H1 (cell line): ENCODE measurements around the gene DBNDD2. TPM values are rescaled to one million over a fixed set of nuclear protein-coding genes. Genes with fewer than 3 reads are reported as not detected.

ENCODE experiments used
- CTCF ChIA-PET: fragments of 300-600 bp; sonication (Branson Sonifier 250); formaldehyde crosslinking; loops from one replicate; lab custom pipeline; 2021; ENCODE audit not compliant: partially characterized antibody; lab: Charles Lee
- POLR2A ChIA-PET: fragments of 300-600 bp; sonication (Branson Sonifier 250); formaldehyde crosslinking; loops from one replicate; lab custom pipeline; 2021; ENCODE audit warnings: inconsistent platforms; ENCODE audit not compliant: partially characterized antibody; lab: Charles Lee
- DNase-seq, 2 experiments: peaks; one replicate each; pipeline versions ENCODE4 v3.0.0 to v3.0.0-alpha.2; 2010 to 2022; ENCODE audit warnings: low spot score in 2 of 2, low read depth in 1 of 2, mixed read lengths in 1 of 2
- FAIRE-seq: peaks from 2 replicates; lab custom pipeline; 2011; peaks lifted over from hg19 to GRCh38; lab: Jason Lieb, UNC
- H2AFZ ChIP-seq: 2 replicates; pipeline ENCODE4 v1.8.1; 2012; ENCODE audit warnings: low read length, inconsistent platforms
- H2AK5ac ChIP-seq: 2 replicates; pipeline ENCODE4 v1.6.1; 2013; ENCODE audit warnings: low read depth, low read length
- H2BK120ac ChIP-seq: replicated peaks from 2 replicates; pipeline ENCODE3; 2013; ENCODE audit warnings: low read depth, low read length, inconsistent platforms
- H2BK12ac ChIP-seq: 2 replicates; pipeline ENCODE4 v1.6.1; 2013; ENCODE audit warnings: low read depth, low read length
- H2BK15ac ChIP-seq: 2 replicates; pipeline ENCODE4 v1.6.1; 2013; ENCODE audit warnings: low read length
- H2BK20ac ChIP-seq: 2 replicates; pipeline ENCODE4 v1.6.1; 2013; ENCODE audit warnings: low read length
- H2BK5ac ChIP-seq: 2 replicates; pipeline ENCODE4 v1.6.1; 2013; ENCODE audit warnings: low read depth, low read length
- H3K14ac ChIP-seq: 2 replicates; pipeline ENCODE4 v1.6.1; 2013; ENCODE audit warnings: inconsistent platforms; ENCODE audit not compliant: insufficient read length
- H3K18ac ChIP-seq: 2 replicates; pipeline ENCODE4 v1.6.1; 2013; ENCODE audit warnings: low read length; ENCODE audit errors: extremely low read depth
- H3K23ac ChIP-seq: 2 replicates; pipeline ENCODE4 v1.6.1; 2013; ENCODE audit warnings: inconsistent platforms; ENCODE audit not compliant: insufficient read length
- H3K23me2 ChIP-seq: 2 replicates; pipeline ENCODE4 v1.6.1; 2013; ENCODE audit warnings: low read depth, low read length
- H3K27ac ChIP-seq: 2 replicates; pipeline ENCODE4 v1.6.1; 2011; ENCODE audit warnings: low read depth, low read length, inconsistent platforms
- H3K27me3 ChIP-seq, 4 experiments: replicated peaks in 1 of 4; 1 replicate in 1 of 4; 2 replicates in 3 of 4; pipeline versions ENCODE4 v1.6.1 to v1.8.1; 2011 to 2013; ENCODE audit warnings: low read length in 3 of 4, mild to moderate bottlenecking in 3 of 4, inconsistent platforms in 2 of 4, mixed read lengths in 2 of 4, moderate library complexity in 1 of 4; ENCODE audit not compliant: control insufficient read depth in 3 of 4, insufficient read depth in 3 of 4; ENCODE audit errors: extremely low read depth in 1 of 4
- H3K36me3 ChIP-seq, 4 experiments: 2 replicates each; pipeline versions ENCODE4 v1.6.1 to v1.8.1; 2011 to 2013; ENCODE audit warnings: mild to moderate bottlenecking in 4 of 4, low read length in 3 of 4, moderate library complexity in 2 of 4, control low read depth in 1 of 4, inconsistent platforms in 1 of 4; ENCODE audit not compliant: insufficient read depth in 4 of 4, control insufficient read depth in 2 of 4
- H3K4ac ChIP-seq: replicated peaks from 2 replicates; pipeline ENCODE3; 2013; ENCODE audit warnings: low read length, low read depth, mixed read lengths, inconsistent platforms; ENCODE audit not compliant: insufficient read length
- H3K4me1 ChIP-seq, 4 experiments: replicated peaks in 1 of 4; 1 replicate in 1 of 4; 2 replicates in 3 of 4; pipeline versions ENCODE4 v1.6.1 to v1.8.1; 2011 to 2013; ENCODE audit warnings: low read length in 3 of 4, inconsistent platforms in 2 of 4, mixed read lengths in 1 of 4; ENCODE audit not compliant: insufficient read depth in 4 of 4, control insufficient read depth in 3 of 4
- H3K4me2 ChIP-seq, 2 experiments: 2 replicates each; pipeline versions ENCODE4 v1.6.1 to v1.8.1; 2011 to 2013; ENCODE audit warnings: low read depth in 2 of 2, low read length in 2 of 2, control low read depth in 1 of 2, inconsistent platforms in 1 of 2, mild to moderate bottlenecking in 1 of 2; ENCODE audit not compliant: insufficient read depth in 1 of 2
- H3K4me3 ChIP-seq, 4 experiments: fragments of 200-600, 300-600 bp in 1 of 4; sonication (generic), shearing (Covaris generic), sonication (Bioruptor Twin) in 1 of 4; 2 replicates each; pipeline versions ENCODE4 v1.5.1 to v1.8.1; 2011 to 2016; ENCODE audit warnings: low read length in 4 of 4, low read depth in 3 of 4, control low read depth in 2 of 4, inconsistent platforms in 2 of 4, mild to moderate bottlenecking in 2 of 4, mixed read lengths in 1 of 4, moderate library complexity in 1 of 4; ENCODE audit not compliant: insufficient read depth in 2 of 4; ENCODE audit errors: extremely low read depth in 1 of 4
- H3K56ac ChIP-seq: replicated peaks from 2 replicates; pipeline ENCODE3; 2013; ENCODE audit warnings: low read depth, mild to moderate bottlenecking, mixed read lengths, low read length, inconsistent platforms; ENCODE audit not compliant: insufficient read length
- H3K79me1 ChIP-seq: 2 replicates; pipeline ENCODE4 v1.6.1; 2013; ENCODE audit warnings: low read depth, low read length, control low read depth
- H3K79me2 ChIP-seq, 2 experiments: 2 replicates each; pipeline versions ENCODE4 v1.6.1 to v1.8.1; 2012 to 2013; ENCODE audit warnings: low read length in 2 of 2, mild to moderate bottlenecking in 2 of 2, inconsistent platforms in 1 of 2; ENCODE audit not compliant: insufficient read depth in 2 of 2, control insufficient read depth in 1 of 2
- H3K9ac ChIP-seq, 4 experiments: replicated peaks in 1 of 4; 1 replicate in 1 of 4; 2 replicates in 3 of 4; pipeline versions ENCODE4 v1.6.1 to v1.8.1; 2011 to 2013; ENCODE audit warnings: low read depth in 3 of 4, low read length in 3 of 4, control low read depth in 2 of 4, mild to moderate bottlenecking in 2 of 4, moderate library complexity in 2 of 4, inconsistent platforms in 1 of 4; ENCODE audit errors: extremely low read depth in 1 of 4
- H3K9me3 ChIP-seq, 2 experiments: 2 replicates each; pipeline versions ENCODE4 v1.6.1 to v1.8.1; 2012 to 2013; ENCODE audit warnings: mild to moderate bottlenecking in 2 of 2, moderate library complexity in 2 of 2, control low read depth in 1 of 2, inconsistent platforms in 1 of 2, low read depth in 1 of 2, low read length in 1 of 2, mixed read lengths in 1 of 2; ENCODE audit not compliant: insufficient read depth in 2 of 2
- H4K20me1 ChIP-seq, 2 experiments: replicated peaks in 1 of 2; 2 replicates each; pipeline versions ENCODE3 to v1.8.1; 2011 to 2013; ENCODE audit warnings: inconsistent platforms in 2 of 2, low read length in 2 of 2, mild to moderate bottlenecking in 1 of 2; ENCODE audit not compliant: insufficient read depth in 2 of 2, control insufficient read depth in 1 of 2
- H4K5ac ChIP-seq: 2 replicates; pipeline ENCODE4 v1.6.1; 2013; ENCODE audit warnings: low read length, low read depth, mixed read lengths, inconsistent platforms; ENCODE audit not compliant: insufficient read length
- H4K8ac ChIP-seq: 2 replicates; pipeline ENCODE4 v1.8.0; 2013; ENCODE audit warnings: mild to moderate bottlenecking, moderate library complexity, low read length, inconsistent platforms; ENCODE audit not compliant: insufficient read depth; ENCODE audit errors: extremely low read depth
- H4K91ac ChIP-seq: replicated peaks from 2 replicates; pipeline ENCODE3; 2013; ENCODE audit warnings: low read length, mixed read lengths, inconsistent platforms; ENCODE audit not compliant: insufficient read length
- CTCF ChIP-seq, 3 experiments: IDR thresholded peaks; 1 replicate in 2 of 3; 2 replicates in 1 of 3; pipeline versions ENCODE4 v1.5.1 to v1.6.1; 2011; ENCODE audit warnings: low read length in 3 of 3, mild to moderate bottlenecking in 3 of 3, inconsistent platforms in 2 of 3, low read depth in 1 of 3, moderate library complexity in 1 of 3; ENCODE audit not compliant: insufficient read depth in 1 of 3; ENCODE audit errors: control extremely low read depth in 1 of 3
- SUZ12 ChIP-seq: fragments of 200-600 bp; sonication (generic); IDR thresholded peaks from 2 replicates; pipeline ENCODE4 v1.6.1; 2012; ENCODE audit warnings: mild to moderate bottlenecking, inconsistent platforms, low read length, moderate library complexity, mixed read lengths
- WGBS, 2 experiments: shearing (Covaris generic) in 1 of 2; methylation state at CpG; one replicate each; pipeline versions ENCODE4 v1.1.6 to v1.1.7; 2013 to 2015; ENCODE audit warnings: low lambda C conversion rate in 2 of 2, mixed read lengths in 2 of 2, inconsistent platforms in 1 of 2, low coverage in 1 of 2, missing lambda C conversion rate in 1 of 2; ENCODE audit not compliant: insufficient replicate concordance in 2 of 2, insufficient coverage in 1 of 2, insufficient read length in 1 of 2; ENCODE audit errors: extremely low coverage in 1 of 2, missing lambda C conversion rate in 1 of 2; 5-methylcytosine and 5-hydroxymethylcytosine counted together
- polyA plus RNA-seq, 7 experiments: library from polyadenylated mRNA; depleted of rRNA in 3 of 7; stranded (reverse) in 5 of 7; unstranded in 2 of 7; fragments of >200 nt in 5 of 7; fragments of 200-250 nt in 2 of 7; gene quantifications; 1 replicate in 5 of 7; 2 replicates in 1 of 7; 4 replicates in 1 of 7; pipeline versions ENCODE4 v1.2.1 to v1.2.3, GENCODE V29; 2011 to 2013; ENCODE audit warnings: missing spikeins in 2 of 7, mixed read lengths in 2 of 7
- total RNA-seq: library from RNA; stranded (reverse); fragmentation: NEBNext Ultra II Directional; extraction: Animal tissue kit (Norgen Biotek cat#: 25700); gene quantifications from 2 replicates; pipeline ENCODE4 v1.2.1, GENCODE V29; 2021
- TF ChIP-seq, protein P1 (sequence below): IDR thresholded peaks from 2 replicates; pipeline ENCODE4 v1.6.1; 2012; ENCODE audit warnings: inconsistent platforms
- TF ChIP-seq, protein P2 (sequence below): IDR thresholded peaks from 2 replicates; pipeline ENCODE4 v1.6.1; 2012; ENCODE audit warnings: inconsistent platforms

Gene DBNDD2
- total and polyA plus RNA-seq, 2 of the 8 experiments (the other 6 are each of a cell fraction or from before 2014, with no cell fraction given), result 55.8 to 96.3 TPM

DNA sequence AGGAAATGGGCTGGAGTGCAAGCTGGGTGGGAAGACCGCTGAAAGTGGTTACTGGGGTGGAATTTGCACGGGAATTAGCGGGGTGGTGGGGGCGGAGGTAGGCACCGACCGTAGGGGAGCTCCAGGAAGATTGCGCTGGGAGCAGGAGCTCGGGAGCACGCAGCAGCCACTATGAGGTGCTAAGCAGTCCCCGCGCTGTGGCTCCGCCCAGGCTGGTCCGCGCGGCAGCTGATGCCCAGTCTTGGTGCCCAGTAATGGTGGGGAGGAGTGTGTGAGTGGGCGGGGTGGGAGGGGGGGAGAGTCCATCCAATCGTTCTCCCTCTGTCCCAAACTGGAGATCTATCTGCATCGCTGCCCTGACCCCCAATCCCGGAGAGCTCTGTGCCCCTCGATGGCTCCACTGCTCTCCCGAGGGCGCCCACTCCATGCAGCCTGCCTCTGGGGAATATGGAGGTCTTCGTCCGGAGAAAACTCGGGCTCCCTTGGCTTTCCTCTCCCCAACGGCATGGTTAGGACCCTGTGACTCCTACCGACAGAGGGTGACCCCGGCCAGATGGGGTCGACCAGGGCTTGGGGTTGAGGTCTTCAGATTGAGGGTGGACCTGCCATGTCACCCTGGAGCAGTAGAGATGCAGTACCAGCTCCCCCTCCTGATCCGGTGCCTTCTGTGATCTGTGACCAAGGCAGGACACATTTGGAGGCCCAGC is 35.3 kb upstream of the DBNDD2 start:
- H3K79me1 ChIP-seq, result no peaks in the 10 kb centered on the region
- H3K23ac ChIP-seq, result no peak overlapping the region
- H2BK15ac ChIP-seq, result no peak overlapping the region; the same call in 1 of the 2 replicates
- H2BK12ac ChIP-seq, result peak overlapping the region; percentile 43; the same call in 1 of the 2 replicates
- H2AFZ ChIP-seq, result peak overlapping the region; percentile 84
- 36% methylated on average over 28 of the region's 30 CpGs; no CpG with 5 or more reads in 1 of the 2 experiments for WGBS, 2 experiments
- TF ChIP-seq, protein P1, sequence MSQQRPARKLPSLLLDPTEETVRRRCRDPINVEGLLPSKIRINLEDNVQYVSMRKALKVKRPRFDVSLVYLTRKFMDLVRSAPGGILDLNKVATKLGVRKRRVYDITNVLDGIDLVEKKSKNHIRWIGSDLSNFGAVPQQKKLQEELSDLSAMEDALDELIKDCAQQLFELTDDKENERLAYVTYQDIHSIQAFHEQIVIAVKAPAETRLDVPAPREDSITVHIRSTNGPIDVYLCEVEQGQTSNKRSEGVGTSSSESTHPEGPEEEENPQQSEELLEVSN, result 0 out of 2 replicates have a peak, but pooled peaks have one; percentile 9
- TF ChIP-seq CTCF (IDR thresholded peaks at IDR 0.05; ENCODE audit: control extremely low read depth in 1 of 3, insufficient read depth in 1 of 3, low read depth in 1 of 3, low read length in 3 of 3), result peak in 2 of 3 experiments; percentile 0 to 5; a peak in 2 of 4 replicates
- TF ChIP-seq, protein P2, sequence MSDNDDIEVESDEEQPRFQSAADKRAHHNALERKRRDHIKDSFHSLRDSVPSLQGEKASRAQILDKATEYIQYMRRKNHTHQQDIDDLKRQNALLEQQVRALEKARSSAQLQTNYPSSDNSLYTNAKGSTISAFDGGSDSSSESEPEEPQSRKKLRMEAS, result 0 out of 2 replicates have a peak, but pooled peaks have one; percentile 25
- no peak for TF ChIP-seq SUZ12
- TF ChIP-seq, all 59 proteins: peak for 3
- peaks cover 4% of the 10 kb centered on the region for H3K23me2 ChIP-seq
- H4K20me1 ChIP-seq, result no peaks in the 10 kb centered on the region
- H3K79me2 ChIP-seq, result no peaks in the 10 kb centered on the region
- no peaks in the 10 kb centered on the region for H3K9me3 ChIP-seq
- H3K27me3 ChIP-seq, result peaks cover 0 to 12% (median 9%) of the 10 kb centered on the region in 4 experiments; a peak in 3 of 7 replicates
- CTCF ChIA-PET, result interaction anchor here (0.7 to 11.9 kb wide), 33 partner anchors 9 to 426 kb away, joined by 3 to 186 read pairs (median 12); partner anchors contain the start of genes DBNDD2, PIGT, SDC4 and SYS1
- H2AK5ac ChIP-seq, result no peak overlapping the region
- peak overlapping the region; percentile 54 to 86 for H3K4me2 ChIP-seq
- peaks cover 0 to 4% (median 1%) of the 10 kb centered on the region in 4 experiments; a peak in 1 of 8 replicates for H3K36me3 ChIP-seq
- POLR2A ChIA-PET, result interaction anchor here (0.6 to 4.5 kb wide), 10 partner anchors 9 to 76 kb away, joined by 3 to 42 read pairs (median 5); partner anchors contain the start of genes DBNDD2, PIGT and SYS1
- no peak overlapping the region for H2BK120ac ChIP-seq
- peaks cover 0 to 14% (median 9%) of the 10 kb centered on the region in 4 experiments; a peak in 6 of 7 replicates for H3K4me1 ChIP-seq
- peak in 1 of 2 experiments; percentile 58 for DNase-seq
- H3K27ac ChIP-seq, result no peak overlapping the region
- no peak overlapping the region for H3K9ac ChIP-seq
- peak overlapping the region; percentile 27 to 63 (median 45); a peak in 7 of 8 replicates for H3K4me3 ChIP-seq
- H3K18ac ChIP-seq, result peak overlapping the region; percentile 48
- H3K14ac ChIP-seq, result no peak overlapping the region
- no peak overlapping the region for H3K4ac ChIP-seq
- H2BK5ac ChIP-seq, result no peak overlapping the region
- no peak overlapping the region for H4K91ac ChIP-seq
- no peak overlapping the region for H4K5ac ChIP-seq
- FAIRE-seq, result no peak
- no peak overlapping the region; the same call in 1 of the 2 replicates for H4K8ac ChIP-seq
- no peak overlapping the region for H2BK20ac ChIP-seq
- H3K56ac ChIP-seq, result no peak overlapping the region
